Epithelial cell of alveolus of lung (primary cell): ENCODE measurements around the gene TRIM69. TPM values are rescaled to one million over a fixed set of nuclear protein-coding genes. Genes with fewer than 3 reads are reported as not detected.

Experiments
- total RNA-seq: library from RNA; depleted of rRNA; stranded (reverse); fragments of >200 nt; gene quantifications from 2 replicates; pipeline ENCODE4 v1.2.1, GENCODE V29; 2015

TRIM69 gene
- total RNA-seq, result 8.5 and 15.9 TPM in 2 replicates

GRCh38 chr15:44736181-44736765 lies at the start of gene TRIM69:
TRIM69 (plus strand) TSS chr15:44736528; CDS start chr15:44736705, 177 bp downstream.

GRCh38 chr15:44711096-44711742 lies 25.1 kb upstream of the TRIM69 start, which contains the start of the genes B2M and PATL2:
B2M (plus strand) TSS chr15:44711517; CDS start chr15:44711547, 30 bp downstream.
PATL2 (minus strand) TSS chr15:44711323; CDS start chr15:44676490, 34,833 bp downstream.

Other genes with a start within 250 kb of the TRIM69 start
- gene EIF3J, start 199.4 kb upstream of the TRIM69 start, total RNA-seq, result 32.7 and 36.7 TPM in 2 replicates
- 34.8 and 42.8 TPM in 2 replicates for gene SPG11, start 72.9 kb upstream of the TRIM69 start, total RNA-seq
- gene PATL2, start 25.2 kb upstream of the TRIM69 start, total RNA-seq, result not detected in 2 replicates
- gene B2M, start 25.0 kb upstream of the TRIM69 start, total RNA-seq, result 1,994 and 2,601 TPM in 2 replicates
- gene TERB2, start 220.2 kb downstream of the TRIM69 start, total RNA-seq, result not detected in 2 replicates